ENCODE data around the gene ME1. TPM values are rescaled to one million over a fixed set of nuclear protein-coding genes. Genes with fewer than 3 reads are reported as not detected.

ME1 gene
- total and polyA plus RNA-seq, 2 donors (not counting 3 experiments of a cell fraction or from before 2014, with no cell fraction given), result 7.3 to 29.3 TPM

- no peak overlapping the region for H3K4me3 ChIP-seq (replicated peaks in 1 of 3; ENCODE audit: insufficient read depth in 1 of 3, low read depth in 1 of 3, low read length in 3 of 3)
- H3K27ac ChIP-seq (ENCODE audit: insufficient read depth, low read depth, low read length), result no peak overlapping the region
- TF ChIP-seq FOS (IDR thresholded peaks at IDR 0.05; ENCODE audit: borderline replicate concordance, insufficient read depth, low read length) (no peak), MAX (IDR thresholded peaks at IDR 0.05; ENCODE audit: insufficient read depth, insufficient read length) (no peak), JUN (IDR thresholded peaks at IDR 0.05; ENCODE audit: borderline replicate concordance, insufficient read depth, insufficient read length, low read depth) (no peak), POLR2A (IDR thresholded peaks at IDR 0.05; ENCODE audit: low read depth, low read length) (no peak), EZH2 (IDR thresholded peaks at IDR 0.05; ENCODE audit: borderline replicate concordance, low read depth, low read length, severe bottlenecking) (no peak), MYC (IDR thresholded peaks at IDR 0.05; ENCODE audit: low read depth, low read length) (no peak), POLR2AphosphoS5 (IDR thresholded peaks at IDR 0.05; ENCODE audit: insufficient read depth, low read depth, low read length) (no peak), GATA2 (IDR thresholded peaks at IDR 0.05; ENCODE audit: insufficient read depth, insufficient read length, low read depth, low read length) (no peak)
- TF ChIP-seq, protein P1, sequence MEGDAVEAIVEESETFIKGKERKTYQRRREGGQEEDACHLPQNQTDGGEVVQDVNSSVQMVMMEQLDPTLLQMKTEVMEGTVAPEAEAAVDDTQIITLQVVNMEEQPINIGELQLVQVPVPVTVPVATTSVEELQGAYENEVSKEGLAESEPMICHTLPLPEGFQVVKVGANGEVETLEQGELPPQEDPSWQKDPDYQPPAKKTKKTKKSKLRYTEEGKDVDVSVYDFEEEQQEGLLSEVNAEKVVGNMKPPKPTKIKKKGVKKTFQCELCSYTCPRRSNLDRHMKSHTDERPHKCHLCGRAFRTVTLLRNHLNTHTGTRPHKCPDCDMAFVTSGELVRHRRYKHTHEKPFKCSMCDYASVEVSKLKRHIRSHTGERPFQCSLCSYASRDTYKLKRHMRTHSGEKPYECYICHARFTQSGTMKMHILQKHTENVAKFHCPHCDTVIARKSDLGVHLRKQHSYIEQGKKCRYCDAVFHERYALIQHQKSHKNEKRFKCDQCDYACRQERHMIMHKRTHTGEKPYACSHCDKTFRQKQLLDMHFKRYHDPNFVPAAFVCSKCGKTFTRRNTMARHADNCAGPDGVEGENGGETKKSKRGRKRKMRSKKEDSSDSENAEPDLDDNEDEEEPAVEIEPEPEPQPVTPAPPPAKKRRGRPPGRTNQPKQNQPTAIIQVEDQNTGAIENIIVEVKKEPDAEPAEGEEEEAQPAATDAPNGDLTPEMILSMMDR (IDR thresholded peaks at IDR 0.05; ENCODE audit: extremely low read depth in 1 of 2, insufficient read depth in 1 of 2, low read depth in 1 of 2, low read length in 2 of 2), result no peak
- BruUV-seq (replicated peaks), result no TSS peak
- no peaks in the 10 kb centered on the region for H3K79me2 ChIP-seq (ENCODE audit: control insufficient read depth, insufficient read depth, low read length)
- H3K9me3 ChIP-seq (replicated peaks; ENCODE audit: control insufficient read depth, insufficient read depth, low read length), result no peaks in the 10 kb centered on the region
- H2AFZ ChIP-seq (ENCODE audit: low read depth, low read length), result no peak overlapping the region
- H3K4me1 ChIP-seq (ENCODE audit: control insufficient read depth, extremely low read depth, insufficient read depth, low read length), result no peaks in the 10 kb centered on the region
- intact Hi-C loops (cut with micrococcal nuclease), result no loop called here
- DNase-seq (ENCODE audit: low read depth, low spot score), result no peak
- no peak overlapping the region for H3K9ac ChIP-seq (replicated peaks; ENCODE audit: extremely low read depth, insufficient read depth, low read length)
- H3K9me1 ChIP-seq (replicated peaks; ENCODE audit: control insufficient read depth, extremely low read depth, insufficient read depth, low read length), result no peaks in the 10 kb centered on the region
- ChIA-PET CTCF (interaction anchor here (1.0 kb wide), 1 partner anchor 9 kb away, joined by 3 read pairs; no protein-coding TSS in a partner anchor), POLR2A (no interaction called here)
- dilution Hi-C loops (cut with MboI; ENCODE audit: extremely low pct_ligation_motif_present, low sequenced_read_pairs), result no loop called here
- peaks cover 0 to 1% of the 10 kb centered on the region in 2 experiments for H3K27me3 ChIP-seq (ENCODE audit: control insufficient read depth in 2 of 2, insufficient read depth in 2 of 2, low read length in 2 of 2)
- FAIRE-seq, result no peak
- no peaks in the 10 kb centered on the region for H4K20me1 ChIP-seq (replicated peaks; ENCODE audit: control insufficient read depth, extremely low read depth, insufficient read depth, low read length)
- no peak overlapping the region for H3K4me2 ChIP-seq (ENCODE audit: insufficient read depth, low read length)
- H3K36me3 ChIP-seq (ENCODE audit: control insufficient read depth in 2 of 2, extremely low read depth in 1 of 2, insufficient read depth in 2 of 2, low read length in 2 of 2), result no peaks in the 10 kb centered on the region
These were observed 33.0 kb upstream of the ME1 start for GRCh38 chr6:83463886-83464285.

All from endothelial cell of umbilical vein (primary cell).